Ammon's horn (tissue), 1 donor: ENCODE data around the gene HNF4A.
"Not testable (repeated sequence)": the region's sequence is repeated elsewhere in the genome, so short reads cannot be mapped to it uniquely, and the experiment has no call there.

ENCODE experiments used
- DNase-seq: peaks from one replicate; pipeline ENCODE4 v3.0.0-alpha.2; 2016; ENCODE audit warnings: low spot score

HNF4A gene

DNA sequence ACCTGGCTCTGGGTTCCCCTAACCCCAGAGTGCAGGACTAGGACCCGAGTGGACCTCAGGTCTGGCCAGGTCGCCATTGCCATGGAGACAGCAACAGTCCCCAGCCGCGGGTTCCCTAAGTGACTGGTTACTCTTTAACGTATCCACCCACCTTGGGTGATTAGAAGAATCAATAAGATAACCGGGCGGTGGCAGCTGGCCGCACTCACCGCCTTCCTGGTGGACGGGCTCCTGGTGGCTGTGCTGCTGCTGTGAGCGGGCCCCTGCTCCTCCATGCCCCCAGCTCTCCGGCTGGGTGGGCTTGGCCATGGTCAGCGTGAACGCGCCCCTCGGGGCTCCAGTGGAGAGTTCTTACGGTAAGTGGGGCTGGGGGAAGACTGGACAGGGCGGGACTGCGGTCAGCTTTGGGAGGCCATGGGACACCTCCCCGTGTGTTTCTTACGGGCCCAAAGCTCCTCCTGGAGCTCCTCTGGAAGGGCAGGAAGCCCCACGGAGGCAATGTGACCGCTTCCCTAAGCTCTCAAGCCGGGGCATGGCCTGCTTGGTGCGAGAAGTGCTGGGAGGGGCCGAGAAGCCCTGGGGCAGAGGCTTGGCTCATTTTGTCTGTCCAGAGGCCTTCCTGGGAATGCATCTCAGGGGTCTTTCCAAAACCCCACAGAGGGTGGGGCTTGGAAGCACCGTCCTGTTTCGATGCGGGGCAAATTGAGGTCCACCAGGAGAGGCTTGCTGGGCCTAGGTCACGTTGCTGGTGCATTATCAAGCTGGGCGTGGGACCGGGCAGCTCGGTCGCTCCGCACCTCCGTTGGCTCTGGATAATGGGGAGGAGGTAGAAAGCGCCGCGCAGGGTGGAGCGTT is at the start of gene HNF4A:
HNF4A (plus strand) TSS at position 202 of the 855 bp plus-strand sequence; CDS start at position 308, 106 bp downstream.
- DNase-seq = no peak

DNA sequence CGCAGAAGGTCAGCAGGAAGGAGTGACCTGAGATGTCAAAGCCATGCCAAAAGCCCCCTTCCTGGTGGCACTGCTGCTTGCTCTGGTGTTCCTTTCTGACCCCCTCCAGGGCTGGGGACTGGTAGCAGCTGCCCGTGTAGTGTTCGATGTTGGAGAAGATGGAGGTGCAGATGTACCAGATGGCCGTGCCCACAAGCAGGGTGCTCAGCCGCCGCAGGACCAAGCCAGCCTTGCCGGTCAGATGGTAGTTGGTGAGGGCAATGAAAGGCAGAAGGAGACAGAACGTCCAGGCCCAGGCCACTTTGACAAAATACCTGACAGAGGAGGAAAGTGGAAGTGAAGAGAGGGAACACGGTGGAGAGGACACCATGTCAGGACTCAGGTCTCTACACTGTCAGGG is 48.6 kb upstream of the HNF4A start:
- no peak for DNase-seq

DNA sequence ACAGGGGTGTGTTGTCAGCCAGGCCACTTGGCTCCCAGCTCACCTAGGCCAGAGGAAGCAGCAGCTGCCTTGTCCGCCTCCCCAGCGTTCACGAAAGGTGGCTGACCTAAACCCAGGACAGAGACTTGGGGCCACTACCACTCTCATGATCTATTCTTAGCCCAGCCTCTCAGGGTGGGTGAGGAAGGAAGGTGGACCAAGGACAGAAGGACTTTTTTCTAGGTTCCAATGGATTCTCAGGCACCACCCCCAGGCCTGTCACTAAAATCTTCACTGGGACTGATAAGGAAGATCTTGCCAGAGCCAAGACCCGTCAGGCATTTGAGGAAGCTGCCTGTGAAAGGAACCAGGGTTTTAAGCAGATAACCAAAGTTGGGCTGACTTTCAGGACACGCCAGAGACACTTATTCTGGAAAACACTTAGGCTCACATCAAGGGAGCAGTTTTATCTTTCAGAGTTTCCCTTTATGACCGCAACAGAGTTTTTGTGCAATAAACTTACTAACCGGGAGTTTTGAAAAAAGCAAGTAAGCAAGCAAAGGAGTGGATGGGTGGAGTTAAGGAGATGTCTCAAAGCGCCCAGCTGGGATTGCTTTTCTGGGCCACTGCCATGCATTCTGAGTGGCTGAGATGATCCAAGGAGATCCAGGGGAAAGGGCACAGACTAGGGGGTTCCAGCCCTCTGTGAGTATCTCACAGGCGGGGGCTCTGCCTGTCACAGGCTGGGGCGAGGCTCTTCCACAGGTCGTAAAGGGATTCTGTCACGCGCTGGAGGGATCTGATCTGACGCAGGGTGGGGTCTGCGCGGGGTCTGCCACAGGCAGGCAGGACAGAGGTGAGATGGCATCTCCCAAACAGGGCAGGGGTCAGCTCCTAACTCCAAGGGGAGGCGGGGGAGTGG is 45.5 kb upstream of the HNF4A start:
- DNase-seq = no peak

DNA sequence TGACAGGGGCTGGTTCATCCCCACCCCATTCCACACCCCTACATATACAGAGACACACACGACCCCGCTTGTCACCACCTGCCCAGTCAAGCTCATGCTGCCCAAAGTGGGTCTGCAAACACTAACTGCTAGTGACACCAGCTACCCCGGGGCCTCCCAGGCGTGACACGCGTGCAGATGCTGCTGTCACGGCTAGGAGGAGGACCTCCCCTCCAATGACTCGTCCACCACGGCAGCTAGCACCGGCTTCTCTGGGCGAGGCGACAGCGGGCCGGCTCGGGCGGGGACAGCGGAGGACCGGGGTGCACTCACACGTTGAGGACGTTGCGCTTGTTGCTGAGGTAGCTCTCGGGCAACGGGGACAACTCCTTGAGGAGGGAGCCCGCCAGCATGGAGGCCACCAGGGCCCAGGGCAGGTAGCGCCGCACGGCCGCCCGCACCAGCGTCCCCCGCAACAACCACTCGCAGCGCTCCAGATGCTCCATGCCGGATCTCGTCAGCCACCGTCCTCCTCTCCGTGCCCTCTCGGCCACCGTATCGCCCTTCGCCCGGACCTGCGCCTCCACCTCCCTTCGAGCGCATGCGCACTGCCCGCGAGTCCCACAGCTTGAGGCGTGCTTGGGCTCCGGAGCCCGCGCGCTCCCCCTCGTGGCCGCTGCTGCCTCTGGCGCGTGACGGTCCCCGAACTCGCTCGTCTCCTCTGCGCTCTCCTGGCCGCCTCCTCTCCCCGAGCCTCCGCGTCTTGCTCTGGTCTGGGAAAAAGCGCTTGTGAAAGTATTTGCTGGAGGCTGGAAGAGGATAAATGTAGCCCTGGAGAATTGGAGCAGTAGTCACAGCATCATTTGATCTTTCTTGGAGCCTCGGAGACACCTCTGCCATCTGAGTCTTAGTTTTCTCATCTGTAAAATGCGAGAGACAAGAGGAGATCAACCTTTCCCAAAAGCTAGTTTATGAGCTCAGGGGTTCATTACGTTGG is 44.5 kb upstream of the HNF4A start, which contains the start of gene FITM2:
FITM2 (minus strand) TSS at position 539 of the 976 bp plus-strand sequence; CDS start at position 485, 54 bp downstream.
- peak; percentile 98 for DNase-seq

DNA sequence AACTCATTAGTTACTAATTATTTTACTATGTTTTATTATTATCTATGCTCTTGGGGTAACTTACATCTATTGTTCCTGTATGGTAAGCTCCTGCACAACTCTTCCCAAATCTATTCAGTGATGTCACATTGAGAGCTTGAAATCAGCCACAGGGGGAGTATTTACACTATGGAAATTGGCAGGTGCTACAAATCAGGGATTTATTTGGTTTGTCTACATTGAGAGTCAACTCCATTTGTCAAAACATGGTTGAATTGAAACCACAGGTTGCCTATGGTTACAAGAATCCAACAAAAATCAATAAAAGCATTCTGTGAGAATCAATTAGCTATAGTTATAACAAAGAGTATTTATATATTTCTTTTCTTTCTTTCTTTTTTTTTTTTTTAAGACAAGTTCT is 40.6 kb upstream of the HNF4A start:
- DNase-seq = no peak

DNA sequence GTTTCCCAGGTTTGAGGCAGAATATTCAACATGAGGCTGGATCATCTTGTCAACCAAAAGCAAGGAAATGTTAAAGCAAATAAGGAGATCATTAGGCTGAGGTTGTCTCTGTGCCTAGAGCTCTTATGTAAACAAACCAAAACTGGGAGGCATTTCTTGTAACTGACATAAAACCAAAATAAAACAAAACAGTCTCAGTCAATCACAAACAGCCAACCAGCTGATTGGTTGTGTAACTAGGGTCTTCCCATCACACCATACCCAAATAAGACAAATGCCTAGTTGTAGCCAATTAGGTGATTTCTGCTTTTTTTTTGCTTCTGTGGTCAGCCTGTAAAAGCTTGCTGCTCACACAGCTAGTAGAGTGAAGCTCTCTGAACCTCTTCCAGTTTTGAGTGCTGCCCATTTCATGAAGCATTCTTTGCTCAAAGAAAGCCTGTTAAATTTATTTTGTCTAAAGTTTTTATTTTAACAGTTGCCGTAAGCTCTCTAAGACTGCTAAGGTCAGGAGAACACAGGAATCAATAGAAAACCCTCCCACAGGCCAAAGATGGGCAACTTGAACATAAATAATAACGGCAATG is 35.6 kb upstream of the HNF4A start:
- DNase-seq = no peak

DNA sequence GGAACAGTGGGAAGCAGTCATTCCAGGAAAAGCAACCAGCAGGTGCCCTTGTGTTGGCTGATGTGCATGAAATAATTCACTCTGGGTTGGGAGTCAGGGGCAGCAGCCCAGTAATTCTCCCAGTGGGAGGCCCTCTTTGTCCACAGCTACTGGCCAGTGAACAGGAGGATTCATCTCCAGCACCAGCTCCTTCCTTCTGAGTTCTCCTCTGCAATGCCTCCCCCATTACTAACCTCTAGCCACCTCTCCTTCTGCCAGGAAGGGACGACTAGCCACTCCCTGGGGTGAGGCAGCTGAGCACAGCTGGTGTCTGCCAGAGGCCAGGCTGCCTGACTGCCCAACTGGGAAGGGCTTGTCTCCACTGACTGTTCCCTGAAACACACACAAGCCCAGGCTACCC is 31.2 kb upstream of the HNF4A start:
- no peak for DNase-seq

DNA sequence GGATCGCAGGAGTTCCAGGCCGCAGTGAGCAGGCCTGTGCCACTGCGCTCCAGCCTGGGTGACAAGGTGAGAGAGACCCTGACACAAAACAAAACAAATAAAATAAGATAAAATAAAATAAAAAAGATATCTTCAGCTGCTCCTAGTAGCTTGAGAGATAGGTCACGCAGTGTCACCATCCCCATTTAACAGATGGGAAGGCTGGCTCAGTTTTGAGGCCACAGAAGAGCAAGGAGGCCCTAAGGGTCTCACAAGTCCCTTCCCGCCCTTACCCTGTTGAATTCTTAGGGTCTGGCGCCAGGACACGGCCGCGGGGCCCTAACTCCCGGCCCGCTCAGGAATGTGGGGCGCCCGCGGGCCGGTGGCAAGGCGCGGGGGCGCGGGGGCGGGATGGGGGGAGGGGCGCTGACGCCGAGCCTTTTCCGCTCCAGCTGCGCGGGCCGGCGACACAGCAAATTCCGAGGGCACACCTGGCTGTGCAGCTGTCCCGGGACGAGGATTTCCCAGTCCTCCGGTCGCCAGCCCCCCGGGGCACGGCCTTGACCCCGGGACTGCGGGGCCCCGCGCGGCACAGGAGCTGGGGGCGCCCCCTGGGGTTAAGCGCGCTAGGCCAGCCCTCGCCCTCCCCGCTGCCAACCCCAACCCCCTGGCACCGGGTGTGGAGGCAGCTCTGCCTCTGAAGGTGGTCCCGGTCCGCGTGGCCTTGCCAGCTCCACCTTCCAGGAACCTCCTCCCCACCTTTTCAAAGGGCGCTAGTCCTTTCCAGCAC is 28.9 kb upstream of the HNF4A start:
- DNase-seq = no peak

DNA sequence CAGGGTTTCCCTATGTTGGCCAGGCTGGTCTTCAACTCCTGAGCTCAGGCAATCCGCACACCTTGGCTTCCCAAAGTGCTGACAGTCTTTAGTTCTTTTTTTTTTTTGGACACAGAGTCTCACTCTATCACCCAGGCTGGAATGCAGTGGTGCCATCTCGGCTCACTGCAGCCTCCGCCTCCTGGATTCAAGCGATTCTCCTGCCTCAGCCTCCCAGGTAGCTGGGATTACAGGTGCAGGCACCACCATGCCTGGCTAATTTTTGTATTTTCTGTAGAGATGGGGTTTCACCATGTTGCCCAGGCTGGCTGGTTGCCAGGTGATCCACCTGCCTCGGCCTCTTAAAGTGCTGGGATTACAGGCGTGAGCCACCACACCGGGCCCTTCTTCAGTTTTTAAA is 27.8 kb upstream of the HNF4A start:
- not testable (repeated sequence) for DNase-seq

DNA sequence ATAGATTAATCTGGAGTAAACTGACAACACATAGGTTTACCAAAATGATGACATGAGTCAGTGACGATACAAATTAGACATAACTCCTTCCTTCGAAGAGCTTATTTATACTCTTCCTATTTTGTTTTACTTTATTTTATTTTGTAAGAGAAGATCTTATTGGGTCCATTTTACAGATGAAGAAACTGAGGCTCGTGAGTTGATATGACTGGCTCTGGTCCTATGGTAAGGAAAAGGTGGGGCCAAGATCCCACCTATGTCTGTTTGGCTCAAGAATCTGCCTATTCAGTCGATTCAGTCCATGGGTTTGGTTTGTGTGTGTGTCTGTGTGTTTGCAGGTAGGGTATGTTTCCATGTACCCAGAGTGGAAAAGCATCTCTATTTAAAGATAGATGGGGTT is 27.1 kb upstream of the HNF4A start:
- DNase-seq = no peak

DNA sequence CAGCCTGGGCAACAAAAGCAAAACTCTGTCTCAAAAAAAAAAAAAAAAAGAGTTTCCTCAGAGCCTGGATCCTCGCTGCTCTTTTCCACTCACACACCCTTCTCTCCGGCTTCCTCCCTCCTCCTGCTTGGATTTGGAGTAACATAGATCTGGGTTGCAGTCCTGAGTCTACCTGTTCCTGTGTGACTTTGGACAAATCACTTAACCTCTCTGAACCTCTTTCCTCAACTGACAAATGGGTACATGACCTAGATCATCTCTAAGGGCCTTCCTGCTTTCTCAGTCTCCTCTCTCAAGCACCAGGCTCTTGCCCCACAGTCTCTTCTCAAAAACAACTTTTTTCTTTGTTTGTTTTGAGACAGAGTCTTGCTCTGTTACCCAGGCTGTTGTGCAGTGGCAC is 24.3 kb upstream of the HNF4A start:
- no peak for DNase-seq

DNA sequence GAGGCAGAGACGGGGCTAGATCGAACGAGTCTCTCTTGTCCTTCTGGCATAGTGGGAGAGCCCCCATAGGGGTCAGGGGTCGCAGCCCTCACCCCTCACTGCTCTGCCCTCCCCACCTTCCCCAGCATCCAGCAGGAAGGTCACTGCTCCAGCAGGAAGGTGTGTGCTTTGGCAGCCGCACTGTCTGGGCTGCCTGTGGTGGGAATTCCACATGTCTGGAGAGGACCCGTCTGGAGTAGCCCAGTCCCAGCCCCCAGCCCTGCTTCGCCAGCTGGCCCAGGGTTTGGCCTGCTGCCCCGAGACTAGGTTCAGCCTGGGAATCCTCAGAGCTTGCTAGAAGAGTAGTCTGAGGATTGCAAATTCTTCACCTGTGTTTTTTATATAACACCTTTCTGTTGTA is 21.2 kb upstream of the HNF4A start:
- no peak for DNase-seq

DNA sequence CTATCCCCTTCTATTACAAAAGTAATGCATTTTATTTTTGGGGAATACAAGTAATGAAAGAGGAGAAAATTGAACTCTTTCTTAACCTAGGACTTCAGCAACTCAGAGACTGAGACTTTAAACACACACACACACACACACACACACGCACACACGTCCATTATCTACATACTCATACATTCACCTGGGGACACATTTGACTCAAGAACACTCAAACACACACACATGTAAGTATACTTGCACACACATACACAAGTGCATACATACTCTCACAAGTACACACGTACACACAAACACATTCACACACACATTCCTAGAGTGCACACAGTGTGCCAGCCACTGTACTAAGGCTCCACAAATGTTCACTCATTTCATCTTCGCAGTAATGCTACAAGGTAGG is 20.8 kb upstream of the HNF4A start:
- no peak for DNase-seq

DNA sequence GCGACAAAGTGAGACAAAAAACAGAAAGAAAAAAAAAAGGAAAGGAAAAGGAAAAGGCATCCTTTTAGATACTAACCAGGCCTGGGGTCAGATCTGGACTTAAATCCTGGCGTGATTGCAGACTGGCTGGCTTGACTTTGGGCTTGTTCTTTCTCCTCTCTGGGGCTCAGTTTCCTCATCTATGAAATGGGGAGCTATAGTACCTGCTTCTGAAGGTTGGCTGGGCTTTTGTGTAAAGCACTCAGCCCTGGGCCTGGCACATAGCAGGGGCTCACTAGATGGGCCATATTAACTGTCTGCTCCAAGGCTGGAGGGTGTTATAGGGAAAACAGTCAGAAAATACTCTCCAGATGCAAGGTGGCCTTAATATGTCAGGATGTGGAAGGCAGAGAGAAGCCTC is 19.8 kb upstream of the HNF4A start:
- no peak for DNase-seq

DNA sequence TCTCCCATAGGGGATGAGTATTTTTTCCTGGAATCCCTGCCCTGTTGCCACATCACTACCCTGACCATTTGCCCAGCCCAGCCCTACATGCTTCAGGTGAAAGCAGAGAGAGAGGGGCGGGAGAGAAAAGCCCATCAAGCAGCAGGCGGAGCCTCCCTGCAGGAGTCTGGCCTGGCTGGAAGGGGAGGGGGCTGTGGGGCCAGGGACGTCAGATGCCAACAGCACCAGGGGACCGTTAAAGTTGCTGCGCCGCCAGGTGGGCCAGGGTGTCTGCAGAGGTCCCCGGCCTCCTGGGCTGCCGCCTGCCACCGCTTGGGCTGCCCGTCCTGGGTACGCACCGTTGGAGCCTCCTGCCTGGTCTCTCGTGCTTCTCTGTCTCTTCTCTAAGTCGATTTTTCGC is 19.4 kb upstream of the HNF4A start:
- DNase-seq = no peak

DNA sequence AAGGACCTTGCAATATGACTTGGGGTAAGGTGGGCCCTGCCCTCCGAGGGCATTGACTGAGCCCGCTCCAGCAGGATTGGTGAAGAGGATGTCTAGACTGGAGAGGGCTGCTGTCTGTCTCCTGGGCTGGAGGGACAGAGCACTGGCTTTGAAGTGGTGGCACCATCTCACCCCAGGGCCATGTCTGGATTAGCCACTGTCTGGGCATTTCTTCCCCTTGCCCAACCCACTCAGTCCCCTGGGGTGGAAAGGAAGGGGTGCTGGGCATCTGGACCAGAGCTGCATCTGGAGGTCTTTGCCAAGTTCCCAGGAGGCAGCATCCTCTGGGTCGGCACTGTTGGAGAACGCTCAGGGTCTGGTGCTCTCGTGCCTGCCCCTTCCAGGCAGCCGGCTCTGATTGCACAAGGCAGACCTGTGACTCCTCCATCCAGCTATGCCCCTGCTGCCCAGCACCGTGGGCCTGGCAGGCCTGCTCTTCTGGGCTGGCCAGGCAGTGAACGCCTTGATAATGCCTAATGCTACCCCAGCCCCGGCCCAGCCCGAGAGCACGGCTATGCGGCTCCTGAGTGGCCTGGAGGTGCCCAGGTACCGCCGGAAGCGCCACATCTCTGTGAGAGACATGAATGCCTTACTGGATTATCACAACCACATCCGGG is 18.6 kb upstream of the HNF4A start, which contains the start of gene R3HDML:
R3HDML (plus strand) TSS at position 319 of the 656 bp plus-strand sequence; CDS start at position 434, 115 bp downstream.
- DNase-seq = no peak

DNA sequence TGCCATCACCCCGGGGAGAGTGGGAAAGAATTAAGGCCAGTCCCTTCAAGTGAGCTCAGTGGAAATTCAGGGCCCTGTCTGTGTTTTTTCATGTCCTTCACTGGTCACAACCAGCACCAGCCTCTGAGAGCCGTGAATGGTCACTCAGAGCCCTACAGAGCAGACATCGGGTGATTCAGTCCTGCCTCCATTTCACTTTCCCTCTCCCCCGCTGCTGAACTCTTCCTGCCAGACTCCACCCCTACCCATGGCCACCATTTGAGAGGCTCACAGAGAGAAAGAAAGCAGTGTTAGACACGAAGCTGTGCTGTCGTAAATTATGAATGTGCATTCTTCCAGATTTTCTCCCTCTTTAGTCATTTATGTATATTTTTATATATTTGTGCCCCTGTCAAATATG is 13.3 kb upstream of the HNF4A start:
- no peak for DNase-seq

DNA sequence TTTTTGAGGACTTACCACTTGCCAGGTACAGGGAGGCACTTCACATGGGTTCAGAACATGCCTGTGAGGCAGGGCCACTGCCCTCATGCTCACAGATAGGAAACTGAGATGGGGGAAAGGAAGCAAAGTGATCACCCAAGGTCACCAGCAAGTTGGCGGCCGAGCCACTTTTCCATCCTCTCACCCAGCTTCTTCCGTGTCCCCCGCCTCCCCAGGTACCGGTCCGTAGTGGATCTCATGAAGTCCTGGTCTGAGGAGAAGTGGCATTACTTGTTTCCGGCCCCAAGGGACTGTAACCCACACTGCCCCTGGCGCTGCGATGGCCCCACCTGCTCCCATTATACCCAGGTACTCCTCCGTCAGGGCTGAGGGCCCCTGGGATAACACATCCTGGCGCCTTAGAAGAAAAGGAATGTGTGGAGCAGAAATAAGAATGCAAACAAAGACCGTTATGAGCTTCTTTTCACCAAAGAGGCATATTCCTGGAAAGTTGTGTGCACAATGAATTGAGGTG is 12.3 kb upstream of the HNF4A start:
- no peak for DNase-seq

DNA sequence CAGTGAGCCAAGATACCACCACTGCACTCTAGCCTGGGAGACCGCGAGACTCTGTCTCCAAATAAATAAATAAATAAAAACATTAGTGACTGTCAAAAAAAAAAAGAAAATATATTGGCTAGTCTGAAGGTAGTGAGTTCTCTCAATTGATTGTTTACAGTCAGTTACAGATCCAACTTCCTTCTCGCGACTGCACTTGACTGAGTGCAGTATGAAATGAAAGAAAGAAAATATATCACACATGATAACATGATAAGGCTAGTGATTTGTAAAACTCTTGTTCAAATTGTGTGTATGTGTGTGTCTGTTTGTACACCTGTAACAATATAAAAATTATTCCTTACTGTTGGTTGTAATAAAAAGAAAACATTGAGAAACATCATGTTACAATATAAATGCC is 10.8 kb upstream of the HNF4A start:
- no peak for DNase-seq

DNA sequence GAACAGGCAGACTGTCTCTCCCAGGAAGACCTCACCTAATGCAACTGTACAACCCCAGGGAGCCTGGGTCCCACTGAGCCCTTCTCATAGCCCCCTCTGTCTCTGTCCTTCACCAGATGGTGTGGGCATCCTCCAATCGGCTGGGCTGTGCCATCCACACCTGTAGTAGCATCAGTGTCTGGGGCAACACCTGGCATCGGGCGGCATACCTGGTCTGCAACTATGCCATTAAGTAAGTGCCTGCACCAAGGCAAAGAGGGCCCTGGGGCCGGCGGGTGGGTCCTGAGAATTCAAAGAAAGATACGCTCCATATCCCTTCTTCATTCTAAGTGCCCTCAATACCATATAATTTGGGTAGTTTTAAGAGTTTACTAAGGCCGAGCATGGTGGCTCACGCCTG is 10.4 kb upstream of the HNF4A start:
- no peak for DNase-seq
